ENCODE data around the gene PLK5.

The PLK5 gene

DNA sequence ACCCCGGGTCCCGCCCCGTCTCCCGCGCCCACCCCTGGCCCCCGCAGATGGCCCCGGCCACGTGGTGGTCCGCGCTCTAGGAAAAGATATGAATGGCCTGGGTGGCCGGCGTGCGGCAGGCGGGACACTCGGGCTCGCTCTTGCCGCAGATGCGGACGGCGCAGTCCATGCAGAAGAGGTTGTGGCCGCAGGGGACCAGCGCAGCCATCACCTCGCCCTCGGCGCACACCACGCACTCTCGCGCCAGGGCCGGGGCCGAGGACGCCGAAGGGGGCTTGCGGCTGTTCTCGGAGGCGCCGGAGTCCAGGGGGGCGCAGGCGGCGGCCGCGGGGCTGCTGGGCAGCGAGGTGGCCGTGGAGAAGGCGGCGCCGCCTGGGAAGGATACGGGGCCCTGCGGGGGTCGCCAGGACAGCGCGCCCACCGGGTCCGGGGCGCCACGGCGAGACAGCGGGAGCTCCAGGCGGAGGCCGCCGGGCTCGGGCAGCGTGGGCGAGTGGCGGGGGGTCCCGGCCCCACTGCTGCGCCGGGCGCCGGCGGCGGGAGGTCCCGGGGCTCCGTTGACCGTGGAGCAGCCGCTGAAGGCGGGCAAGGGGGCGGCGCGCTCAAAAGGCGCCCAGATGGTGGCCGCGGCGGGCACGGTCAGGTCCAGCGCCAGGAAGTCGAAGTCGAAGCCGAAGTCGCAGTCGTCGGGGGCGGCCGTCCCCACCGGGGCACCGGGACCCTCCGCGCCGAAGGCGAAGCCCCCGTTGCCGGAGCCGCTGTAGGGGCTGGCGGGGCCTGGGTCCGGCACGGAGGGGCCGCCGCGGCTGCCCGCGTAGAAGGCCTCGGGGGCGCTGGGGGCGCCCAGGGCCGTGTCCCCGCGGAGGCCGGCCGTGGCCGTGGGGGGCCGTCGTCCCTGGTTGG lies 31.9 kb downstream of the PLK5 start:
- DNase-seq (ENCODE audit: low read depth in 2 of 2), result no peak

DNA sequence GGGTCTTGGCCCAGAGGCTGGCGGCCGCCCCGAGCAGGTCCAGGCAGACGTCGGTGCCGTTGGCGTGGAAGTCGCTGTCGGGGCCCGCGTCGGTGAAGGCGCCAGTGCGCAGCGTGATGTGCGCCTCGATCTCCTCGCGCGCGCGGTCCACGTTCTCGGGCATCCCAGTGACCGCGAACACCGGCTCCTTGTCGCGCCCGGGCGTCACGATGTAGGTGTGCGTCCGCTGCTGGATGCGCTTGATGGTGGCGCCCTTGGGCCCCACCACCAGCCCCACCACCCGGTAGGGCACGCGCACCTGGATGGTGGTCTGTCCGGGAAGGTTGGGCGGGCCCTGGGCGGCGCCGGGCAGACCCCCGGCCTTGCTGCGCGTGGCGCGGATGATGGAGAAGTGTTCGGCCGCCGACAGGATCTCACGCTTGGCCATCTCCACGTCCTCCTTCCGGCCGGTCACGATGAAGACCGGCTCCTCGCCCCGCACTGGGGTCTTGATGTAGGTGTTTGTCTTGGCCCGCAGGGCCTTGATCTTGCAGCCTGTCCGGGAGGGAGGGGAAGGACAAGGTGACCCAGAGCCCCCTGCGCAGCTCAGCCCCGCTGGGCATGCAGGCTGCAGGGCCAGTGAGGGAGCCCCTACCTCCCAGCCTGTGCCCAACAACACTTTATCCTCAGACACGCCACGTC lies 32.7 kb downstream of the PLK5 start:
- DNase-seq (ENCODE audit: low read depth in 2 of 2), result no peak

DNA sequence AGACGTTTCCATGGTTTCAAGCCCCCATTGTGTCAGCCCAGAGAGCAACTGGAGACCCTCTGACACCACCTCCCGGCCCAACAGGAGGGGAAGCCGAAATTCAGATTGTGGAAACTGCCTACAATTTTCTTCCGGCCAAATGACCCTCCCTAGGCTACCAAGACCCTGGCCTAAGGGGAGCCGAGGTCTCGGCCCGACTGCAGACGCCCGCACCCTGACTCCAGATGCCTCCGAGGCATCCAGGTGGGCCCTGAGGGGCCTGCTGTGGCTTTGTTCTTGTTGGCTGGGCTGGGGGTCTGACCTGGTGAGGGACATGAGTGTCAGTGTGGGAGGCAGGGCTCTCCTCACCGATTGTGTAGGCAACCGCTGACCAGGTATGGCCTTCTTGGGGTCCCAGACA lies 34.7 kb downstream of the PLK5 start:
- DNase-seq (ENCODE audit: low read depth in 2 of 2), result no peak

DNA sequence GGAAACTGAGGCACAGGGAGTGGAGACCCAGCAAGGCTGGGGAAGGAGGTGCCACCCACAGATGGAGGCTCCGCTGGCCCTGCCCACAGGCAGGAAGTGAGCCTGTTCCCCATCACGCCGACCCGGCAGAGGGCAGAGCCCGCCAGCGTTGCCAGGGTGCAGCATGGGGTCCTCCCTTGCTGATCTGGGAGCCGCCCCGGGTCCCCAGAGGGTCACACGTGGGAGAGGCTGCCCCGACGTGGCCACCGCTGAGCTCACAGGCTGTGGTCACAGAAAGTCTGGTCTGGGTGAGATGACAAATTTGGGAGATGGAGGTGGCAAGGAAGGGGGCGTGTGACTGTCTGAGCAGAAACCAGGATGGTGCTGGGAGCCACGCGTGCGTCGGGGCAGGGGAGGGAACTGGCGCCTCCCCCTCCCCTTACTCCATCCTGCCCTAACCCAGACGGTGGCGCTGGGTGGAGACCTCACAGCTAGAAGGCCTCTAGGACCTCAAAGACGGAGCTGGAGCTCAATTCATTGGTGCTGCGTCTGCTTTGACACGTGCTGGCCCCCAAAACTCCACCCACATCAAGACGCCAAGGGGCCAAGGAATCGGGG lies 36.5 kb downstream of the PLK5 start:
- DNase-seq (ENCODE audit: low read depth in 2 of 2), result no peak

DNA sequence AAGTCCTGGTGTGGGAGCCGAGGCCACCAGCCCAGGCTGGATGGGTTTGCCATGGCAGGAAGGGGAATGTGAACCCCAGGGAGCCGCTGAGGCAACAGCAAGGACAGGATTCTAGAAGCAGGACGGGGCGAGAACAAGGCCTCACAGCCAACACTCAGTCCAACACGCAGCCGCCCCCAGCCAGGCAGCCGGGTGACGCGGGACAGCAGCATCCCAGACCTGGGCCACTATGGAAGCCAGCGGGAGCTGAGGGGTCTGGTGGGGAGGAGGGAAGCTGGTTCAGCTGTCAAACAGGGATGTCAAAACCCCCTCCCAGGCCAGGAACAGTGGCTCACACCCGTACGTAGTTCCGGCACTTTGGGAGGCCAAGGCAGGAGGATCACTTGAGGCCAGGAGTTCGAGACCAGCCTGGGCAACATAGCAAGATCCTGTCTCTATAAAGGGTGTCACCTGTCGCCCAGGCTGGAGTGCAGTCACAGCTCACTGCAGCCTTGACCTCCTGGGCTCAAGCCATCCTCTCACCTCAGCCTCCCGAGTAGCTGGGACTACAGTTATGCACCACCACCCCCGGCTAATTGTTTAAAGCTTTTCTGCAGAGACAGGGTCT lies 37.5 kb downstream of the PLK5 start:
- no peak for DNase-seq (ENCODE audit: low read depth in 2 of 2)

DNA sequence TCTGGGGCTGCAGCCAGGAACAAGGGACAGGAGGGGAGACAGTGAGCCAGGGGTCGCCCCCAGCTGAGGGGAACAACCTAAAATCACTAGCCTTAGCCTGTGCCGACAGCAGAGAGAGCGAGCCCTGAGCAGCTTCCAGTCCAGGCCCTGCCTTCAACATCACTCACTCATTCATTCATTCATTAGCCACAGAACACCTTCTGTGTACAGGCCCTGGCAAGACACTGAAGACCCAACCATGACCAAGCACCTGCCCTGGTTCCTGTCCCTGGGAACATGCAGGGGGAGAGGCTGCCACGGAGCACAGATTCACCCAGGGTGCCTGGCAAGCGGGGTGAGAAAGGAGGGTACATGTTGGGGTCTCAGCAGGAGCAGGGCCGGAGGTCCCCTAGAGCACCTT lies 39.4 kb downstream of the PLK5 start:
- no peak for DNase-seq (ENCODE audit: low read depth in 2 of 2)

DNA sequence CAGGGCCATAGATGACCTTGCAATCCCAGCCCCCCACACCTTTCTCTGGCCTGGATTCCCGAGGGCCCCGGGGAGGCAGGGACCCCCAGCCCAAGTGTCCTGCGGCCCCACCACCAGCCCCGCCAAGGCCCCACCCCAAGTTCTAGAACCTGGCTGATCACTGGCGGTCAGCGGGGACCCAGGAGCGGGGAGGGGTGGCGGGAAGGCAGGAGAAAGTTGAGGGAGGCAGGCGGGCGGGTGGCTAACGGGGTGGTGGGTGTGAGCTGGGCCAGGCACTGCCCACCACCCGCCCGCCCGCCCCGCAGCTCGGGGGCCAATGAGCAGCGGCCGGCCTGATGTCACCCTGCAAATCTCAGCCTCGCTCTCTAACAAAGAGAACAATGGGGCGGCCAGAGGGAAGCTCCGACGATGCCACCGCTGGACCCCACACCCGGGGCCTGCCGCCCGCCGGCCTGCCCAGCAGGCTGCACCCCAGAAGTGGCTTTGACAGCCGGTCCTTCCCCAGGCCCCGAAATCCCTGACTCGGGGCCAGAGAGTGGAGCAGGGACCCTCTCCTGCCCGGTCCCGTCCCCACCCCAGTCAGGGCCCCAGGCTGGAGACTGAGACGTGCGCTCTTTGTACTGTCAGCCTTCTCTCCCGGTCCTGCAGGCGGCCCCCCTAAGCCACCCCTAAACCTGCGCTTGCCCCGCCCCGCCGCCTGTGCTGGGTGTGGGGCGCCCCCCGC lies 42.7 kb downstream of the PLK5 start:
- no peak for DNase-seq (ENCODE audit: low read depth in 2 of 2)

DNA sequence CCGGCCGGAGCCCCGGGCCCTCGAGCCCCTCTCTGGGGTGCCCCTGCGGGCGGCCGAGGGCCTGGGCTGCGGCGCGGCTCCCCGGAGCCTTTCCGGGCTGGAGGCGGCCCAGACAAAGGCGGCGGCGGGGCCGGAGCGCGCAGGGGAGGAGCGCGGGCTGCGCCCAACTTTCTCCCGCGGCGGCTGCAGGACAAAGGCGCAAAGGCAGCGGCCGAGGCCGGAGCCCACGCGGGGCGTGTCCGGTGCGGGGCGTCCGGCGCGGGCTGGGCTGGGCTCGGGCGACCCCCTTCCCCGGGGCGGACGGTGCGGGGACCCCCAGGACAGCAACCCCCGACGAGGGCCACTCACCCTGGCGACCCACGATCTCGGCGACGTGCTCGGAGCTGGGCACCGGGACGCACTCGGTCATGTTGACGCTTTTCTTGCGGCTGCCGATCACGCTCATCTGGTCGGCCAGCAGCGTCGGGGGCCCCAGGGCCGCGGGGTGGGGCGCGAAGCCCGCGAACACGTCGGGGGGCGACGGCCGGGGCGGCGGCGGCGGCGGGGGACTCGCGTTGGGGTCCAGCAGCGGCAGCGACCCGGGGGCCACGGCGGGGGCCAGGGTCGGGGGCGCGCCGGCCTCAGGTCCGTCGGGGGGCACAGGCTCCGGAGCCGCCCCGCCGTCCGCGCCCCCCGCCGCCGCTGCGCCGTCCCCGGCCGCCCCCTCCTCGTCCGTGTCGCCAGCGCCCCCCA lies 43.4 kb downstream of the PLK5 start:
- no peak for DNase-seq (ENCODE audit: low read depth in 2 of 2)

DNA sequence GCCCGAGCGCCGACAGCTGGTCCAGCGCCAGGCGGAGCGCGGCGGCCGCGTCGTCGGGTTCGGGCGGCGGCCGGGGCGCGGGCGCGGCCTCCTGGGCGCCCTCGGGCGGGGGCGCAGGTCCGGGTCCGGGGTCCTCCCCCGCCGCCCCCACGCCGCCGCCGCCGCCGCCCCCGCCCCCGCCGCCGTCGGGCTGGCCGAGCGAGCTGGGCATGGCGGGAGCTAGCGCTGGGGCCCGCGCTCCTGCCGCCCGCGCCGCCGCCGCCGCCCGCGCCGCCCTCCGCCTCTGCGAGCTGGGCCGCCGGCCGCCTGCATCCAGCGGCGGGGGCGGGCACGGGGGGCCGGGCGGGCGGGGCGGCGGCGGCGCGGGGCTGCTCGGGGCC lies 44.0 kb downstream of the PLK5 start:
- DNase-seq (ENCODE audit: low read depth in 2 of 2), result no peak

DNA sequence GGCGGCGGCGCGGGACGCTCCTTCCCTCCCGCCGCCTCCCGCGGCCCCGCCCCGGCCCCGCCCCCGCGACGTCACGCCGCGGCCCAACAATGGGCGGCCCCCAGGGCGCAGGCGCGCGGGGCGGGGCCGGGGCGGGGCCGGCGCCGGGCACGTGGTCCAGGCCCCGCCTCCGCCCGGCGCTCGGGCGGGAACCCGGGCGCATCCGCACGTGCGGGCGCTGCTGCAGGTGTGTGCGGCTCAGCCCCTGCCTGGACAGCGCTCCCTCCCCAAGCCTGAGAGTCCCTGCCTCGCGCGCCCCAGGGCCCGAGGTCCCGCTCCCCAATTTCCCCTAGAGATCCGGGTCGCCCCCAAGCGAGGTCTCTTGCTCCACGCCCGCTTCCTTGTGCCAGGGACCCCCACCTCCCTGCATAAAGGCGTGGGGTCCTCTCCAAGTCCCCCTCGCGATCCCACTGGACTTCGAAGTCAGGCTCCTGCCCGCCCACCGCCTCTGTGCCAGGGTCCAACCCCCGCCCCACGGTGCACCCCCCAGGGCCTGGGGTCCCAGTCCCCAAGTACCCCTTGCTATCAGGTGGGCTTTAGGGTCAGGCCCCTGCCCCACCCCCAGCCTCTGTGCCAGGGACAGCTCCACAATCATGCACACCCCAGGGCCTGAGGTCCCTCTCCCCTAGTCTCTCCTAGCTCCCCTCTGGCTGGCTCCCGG lies 44.6 kb downstream of the PLK5 start, which contains the start of gene MEX3D:
MEX3D (minus strand) TSS at position 6 of the 700 bp plus-strand sequence. CDS start 267 bp downstream, outside the sequence.
- DNase-seq (ENCODE audit: low read depth in 2 of 2), result peak; percentile 58 to 67

DNA sequence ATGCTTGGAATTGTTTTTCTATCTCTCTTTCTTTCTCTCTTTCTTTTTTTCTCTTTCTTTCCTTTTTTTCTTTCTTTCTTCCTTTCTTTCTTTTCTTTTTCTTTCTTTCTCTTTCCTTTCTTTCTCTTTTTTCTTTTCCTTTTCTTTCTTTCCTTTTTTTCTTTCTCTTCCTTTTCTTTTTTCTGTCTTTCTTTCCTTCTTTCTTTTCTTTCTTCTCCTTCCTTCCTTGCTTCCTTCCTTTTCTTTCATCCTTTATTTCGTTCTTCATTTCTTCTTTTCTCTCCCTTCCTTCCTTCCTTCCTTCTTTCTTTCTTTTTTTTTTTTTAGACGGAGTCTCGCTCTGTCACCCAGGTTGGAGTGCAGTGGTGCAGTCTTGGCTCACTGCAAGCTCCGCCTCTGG lies 46.1 kb downstream of the PLK5 start:
- DNase-seq (ENCODE audit: low read depth in 2 of 2), result no peak

DNA sequence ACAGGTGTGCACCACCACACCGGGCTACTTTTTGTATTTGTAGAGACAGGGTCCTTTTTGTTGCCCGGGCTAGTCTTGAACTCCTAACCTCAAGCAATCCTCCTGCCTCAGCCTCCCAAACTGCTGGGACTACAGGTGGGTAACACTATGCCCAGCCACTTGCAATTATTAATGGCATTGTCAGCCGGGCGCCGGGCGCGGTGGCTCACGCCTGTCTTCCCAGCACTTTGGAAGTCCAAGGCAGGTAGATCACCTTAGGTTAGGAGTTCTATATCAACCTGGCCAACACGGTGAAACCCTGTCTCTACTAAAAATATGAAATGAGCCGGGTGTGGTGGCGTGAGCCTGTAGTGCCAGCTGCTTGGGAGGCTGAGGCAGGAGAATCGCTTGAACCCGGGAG lies 47.0 kb downstream of the PLK5 start:
- DNase-seq (ENCODE audit: low read depth in 2 of 2), result no peak

DNA sequence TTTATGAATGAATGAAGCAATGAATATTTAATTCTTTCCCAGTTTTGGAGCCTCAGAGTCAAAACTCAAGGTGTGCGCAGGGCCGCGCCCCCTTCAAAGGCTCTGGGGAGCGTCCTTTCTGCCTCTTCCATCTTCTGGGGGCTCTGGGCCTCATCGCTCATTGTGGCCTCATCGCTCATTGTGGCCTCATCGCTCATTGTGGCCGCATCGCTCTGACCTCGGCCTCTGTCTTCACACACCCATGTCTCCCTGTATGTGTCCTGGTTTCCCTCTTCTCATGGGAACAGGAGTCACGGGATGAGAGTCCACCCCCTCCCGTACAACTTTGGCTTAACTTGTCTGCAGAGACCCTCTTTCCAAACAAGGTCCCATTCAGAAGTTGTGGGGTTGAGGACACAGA lies 47.5 kb downstream of the PLK5 start:
- DNase-seq (ENCODE audit: low read depth in 2 of 2), result no peak

DNA sequence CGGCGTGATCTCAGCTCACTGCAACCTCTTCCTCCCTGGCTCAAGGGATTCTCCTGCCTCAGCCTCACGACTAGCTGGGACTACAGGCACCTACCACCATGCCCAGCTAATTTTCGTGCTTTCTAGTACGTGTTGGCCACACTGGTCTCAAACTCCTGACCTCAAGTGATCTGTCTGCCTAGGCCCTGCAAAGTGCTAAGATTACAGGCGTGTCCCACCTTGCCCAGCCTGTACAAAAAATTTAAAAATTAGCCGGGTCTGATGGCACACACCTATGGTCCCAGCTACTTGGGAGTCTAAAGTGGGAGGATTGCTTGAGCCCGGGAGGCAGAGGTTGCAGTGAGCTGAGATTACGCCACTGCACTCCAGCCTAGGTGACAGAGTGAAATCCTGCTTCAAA lies 48.9 kb downstream of the PLK5 start:
- no peak for DNase-seq (ENCODE audit: low read depth in 2 of 2)

DNA sequence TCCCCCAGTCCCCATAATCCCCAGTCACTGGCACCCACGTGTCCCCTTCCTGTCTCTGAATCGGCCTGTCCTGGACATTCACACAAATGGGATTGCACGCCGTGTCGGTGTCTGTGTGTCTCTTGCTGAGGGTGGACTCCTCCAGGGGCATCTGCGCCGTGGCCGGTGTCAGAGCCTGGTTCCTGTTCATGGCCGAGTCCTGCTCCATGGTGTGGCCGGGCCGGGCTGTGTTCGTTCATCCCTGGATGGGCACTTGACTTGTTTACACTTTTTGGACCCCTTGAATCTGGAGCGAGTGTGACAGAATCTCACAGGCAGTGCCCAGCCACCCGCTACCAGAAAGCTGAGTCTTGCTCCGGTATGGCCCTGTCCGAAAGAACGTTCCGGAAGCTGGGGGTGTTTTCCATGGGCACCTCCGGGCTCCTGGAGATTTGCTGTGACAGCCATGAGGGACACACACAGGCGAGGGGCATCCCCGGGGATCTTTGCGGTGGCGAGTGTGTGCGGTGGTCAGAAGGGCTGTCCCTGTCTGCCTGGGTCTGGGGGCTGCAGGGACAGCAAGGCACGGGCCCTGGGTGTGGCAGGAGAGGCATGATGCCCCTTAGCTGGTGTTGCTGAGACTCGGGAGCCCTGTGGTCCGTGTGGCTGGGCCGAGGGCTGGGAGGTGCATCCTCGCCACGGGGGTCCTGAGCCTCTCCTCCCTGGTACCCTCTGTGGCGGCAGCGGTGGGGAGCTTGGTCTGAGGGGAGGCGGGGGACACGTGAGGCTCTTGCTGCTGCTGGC lies 50.7 kb downstream of the PLK5 start:
- DNase-seq (ENCODE audit: low read depth in 2 of 2), result no peak

DNA sequence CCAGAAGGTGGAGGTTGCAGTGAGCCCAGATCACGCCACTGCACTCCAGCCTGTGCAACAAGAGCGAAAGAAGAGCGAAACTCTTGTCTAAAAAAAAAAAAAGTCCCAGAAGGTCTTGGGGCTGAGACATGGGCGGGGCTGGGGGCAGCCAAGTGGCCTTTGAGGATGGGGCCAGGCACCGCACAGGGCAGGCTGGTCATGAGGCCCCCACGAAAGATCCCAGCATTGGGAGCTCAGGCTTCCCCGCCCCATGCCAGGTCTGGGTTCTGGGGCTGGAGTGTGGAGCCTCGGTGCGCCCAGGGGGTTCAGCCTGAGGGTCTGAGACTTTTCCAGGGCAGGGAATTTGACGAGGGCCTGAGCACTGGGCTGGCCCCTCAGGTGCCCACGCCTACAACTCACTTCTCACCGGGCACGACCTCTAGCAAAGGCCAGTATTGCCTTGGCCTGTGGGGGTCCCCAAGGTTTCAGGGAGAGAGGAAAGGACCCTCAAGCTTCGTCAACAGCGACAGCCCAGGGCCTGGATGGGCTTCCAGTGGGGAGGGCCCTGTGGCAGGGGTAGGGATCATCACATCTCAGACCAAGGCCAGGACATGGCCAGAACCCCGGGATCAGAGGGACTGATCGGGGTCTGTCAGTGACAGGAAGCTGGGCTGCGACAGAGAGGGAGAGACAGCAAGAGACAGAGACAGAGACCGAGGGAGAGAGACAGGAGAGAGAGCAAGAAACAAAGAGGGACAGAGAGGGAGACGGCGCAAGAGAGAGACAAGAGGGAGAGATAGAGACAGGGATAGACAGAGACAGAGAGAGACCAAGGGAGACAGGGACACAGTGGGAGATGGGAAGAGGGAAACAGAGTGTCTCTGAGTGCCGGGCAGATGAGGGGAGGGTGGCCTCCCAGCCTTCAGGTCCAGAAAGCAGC lies 51.7 kb downstream of the PLK5 start:
- no peak for DNase-seq (ENCODE audit: low read depth in 2 of 2)

DNA sequence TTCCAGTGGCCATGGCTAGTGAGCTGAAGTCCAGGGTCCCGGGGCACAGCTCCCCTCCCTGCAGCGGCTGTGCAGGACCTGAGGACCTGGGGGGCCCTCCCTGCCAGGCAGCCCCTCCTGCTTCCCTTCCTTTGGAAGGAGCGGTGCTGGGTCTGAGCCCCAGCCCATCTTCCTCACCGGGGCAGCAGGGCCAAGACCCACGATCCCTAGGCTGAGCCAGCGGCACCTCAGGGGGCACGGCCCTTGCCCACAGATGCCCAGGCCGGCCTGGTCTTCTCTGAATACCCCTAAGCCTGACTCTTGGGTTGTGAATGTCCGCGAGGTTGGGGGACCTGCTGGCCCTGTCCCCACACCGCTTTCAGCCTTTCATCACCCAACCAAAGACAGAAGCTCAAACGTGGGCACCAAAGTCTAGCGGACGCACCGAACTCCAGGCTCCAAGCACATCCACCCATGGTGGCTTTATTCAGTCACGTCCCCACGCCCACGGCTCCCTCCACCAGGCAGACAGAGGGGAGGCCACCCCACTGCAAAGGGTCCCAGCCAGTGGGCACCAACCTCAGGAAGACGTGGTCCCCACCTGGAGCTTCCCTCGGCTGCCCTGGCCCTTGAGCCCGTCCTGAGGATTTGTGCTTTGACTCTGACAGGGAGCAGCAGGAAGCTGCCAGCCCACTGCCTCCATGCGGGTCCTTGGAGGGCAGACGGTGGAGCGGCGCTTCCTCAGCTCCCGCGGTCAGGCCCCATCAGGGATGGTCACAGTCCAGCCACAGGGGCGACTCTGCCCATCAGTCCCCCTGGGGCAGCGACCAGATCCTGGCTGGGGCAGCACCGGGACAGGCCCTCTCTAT lies 52.6 kb downstream of the PLK5 start:
- no peak for DNase-seq (ENCODE audit: low read depth in 2 of 2)

Data from activated CD8-positive, alpha-beta memory T cell treated with anti-CD3 and anti-CD28 coated beads for 4 hours (primary cell).